ENCODE results near the gene SLC44A4.
A peak's percentile ranks its signal among the peaks of the same experiment; 100 is the strongest.

Gene SLC44A4

DNA sequence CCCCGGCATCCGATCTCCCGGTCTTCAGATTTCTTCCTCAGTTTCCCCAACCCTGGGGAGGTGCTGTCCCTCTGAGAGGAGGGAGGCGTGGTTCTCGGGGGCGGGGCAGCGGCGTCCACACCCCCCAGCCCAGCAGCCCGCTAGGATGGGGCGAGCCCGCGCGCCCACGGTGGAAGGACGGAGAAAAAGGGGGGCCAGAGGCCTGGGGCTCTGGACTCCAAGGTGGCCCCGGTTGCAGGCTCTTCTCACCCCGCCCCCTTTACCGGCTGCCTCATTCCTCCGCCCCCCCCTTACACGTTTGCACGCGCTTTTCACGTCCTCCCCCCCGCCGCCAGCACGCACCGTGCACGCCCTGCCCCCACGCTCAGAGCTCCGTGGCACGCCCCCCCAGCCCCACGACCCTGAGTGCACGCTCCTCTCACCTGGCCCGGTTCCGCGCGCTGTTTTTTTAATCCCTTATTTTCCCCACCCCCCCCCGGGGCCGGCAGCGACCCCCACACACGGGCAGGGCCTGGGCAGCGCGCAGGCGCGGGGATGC lies 22.7 kb upstream of the SLC44A4 start:
- ATAC-seq (peak; percentile 6), DNase-seq (peak; percentile 71)

DNA sequence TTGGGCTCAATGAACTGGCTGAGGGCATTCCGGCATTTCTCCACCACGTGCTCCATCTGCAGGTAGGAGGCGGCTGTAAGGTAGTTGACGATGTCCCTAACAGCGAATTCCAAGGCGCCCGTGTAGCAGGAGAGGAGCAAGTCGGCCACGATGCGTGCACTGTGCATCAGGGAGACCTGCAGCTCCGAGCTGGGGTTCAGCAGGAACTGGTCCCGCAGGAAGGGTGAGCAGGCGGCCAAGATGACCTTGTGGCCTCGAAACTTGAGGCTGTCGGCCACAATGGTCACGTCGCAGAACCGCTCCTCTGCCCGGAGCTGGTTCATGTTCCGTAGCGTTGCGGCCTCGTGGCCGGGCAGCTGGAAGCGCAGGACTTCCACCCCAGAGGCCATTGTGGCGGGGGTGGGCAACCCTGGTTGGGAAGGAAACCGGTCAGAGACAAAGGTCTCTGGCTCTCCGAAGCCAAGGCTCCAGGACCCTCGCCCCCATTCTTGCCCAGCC lies 22.2 kb upstream of the SLC44A4 start:
- DNase-seq (no peak), ATAC-seq (no peak)

DNA sequence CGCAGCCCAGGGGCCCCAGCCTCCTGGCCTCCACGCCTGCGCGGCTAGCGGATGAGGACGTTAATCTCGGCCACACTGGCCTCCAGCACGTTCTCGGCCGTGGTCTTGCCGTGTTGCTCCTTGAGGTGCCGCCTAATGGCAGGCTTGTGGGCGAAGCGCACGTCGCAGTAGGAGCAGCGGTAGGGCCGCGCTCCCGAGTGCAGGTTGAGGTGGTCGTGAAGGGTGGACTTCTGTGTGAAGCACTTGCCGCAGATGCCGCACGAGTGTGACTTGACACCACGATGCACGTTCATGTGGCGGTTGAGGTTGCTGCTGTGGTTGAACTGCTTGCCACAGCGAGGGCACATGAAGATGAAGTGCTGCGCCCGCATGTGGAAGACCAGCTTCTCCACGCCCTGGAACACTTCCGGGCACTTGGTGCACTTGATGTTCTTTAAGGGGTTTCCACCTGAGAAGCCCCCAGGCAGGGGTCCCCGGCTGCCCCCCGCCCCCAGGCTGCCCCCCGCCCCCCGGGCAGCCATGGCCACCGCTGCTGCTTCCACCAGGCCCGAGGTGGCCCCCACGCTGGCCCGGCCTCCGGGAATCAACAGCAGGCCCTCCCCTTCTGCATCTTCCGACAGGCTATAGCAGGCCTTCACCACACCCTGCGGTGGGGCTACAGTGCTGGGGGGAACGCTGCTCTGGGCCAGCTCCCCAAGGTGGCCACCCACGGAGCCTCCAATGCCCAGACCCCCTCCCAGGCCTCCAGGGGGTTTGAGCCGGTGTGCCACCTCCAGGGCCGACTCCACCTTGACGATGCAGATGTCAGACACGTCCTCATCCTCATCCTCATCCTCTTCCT lies 21.3 kb upstream of the SLC44A4 start:
- ATAC-seq (no peak), DNase-seq (peak; percentile 25)

DNA sequence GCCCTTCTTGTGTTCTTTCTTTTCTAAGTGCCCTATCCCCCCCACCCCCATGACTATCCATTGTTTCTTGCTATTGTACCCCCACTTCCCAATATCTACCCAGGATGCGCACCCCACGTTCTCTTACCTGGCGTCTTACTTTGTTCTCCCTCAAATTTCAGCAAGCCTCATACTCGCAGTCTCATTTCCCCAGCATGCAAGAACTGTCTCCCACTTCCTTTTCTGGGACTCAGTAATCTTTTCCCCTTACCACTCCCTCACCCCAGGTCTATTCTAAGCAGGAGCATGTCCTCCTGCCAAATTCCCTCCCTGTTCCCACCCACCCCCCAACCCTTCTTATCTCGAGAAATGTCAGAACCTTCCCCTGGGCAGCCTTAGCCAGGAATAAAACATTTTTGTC lies 20.4 kb upstream of the SLC44A4 start:
- ATAC-seq (no peak), DNase-seq (no peak)

DNA sequence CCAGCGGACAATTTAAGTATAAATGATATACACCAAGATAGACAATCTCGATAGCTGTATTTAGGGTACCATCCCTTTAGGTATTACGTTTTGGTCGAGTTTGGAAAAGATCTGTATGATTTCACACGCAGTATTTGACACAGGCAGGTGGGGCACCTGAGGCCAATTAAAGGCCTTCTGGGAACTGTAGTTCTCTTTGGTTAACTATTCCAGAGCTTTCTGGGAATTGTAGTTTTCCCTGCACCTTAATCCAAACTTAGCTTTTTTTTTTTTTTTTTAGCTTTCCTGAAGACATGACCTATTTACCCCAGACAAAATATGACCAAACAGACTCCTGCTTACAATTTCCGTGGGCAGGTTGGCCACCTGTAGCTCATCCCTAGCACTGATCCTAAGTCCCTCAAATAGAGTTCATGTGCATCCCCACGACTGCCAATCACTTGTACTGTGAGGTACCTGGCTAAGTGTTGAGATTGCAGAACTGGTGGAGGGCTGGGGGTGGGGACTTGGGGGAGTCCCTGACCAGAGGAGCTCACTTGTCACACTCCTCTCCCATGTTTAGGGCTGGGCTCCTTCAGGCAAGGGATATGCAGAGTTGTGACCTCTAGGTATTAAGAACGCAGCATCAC lies 19.7 kb upstream of the SLC44A4 start:
- DNase-seq (peak; percentile 22), ATAC-seq (peak; percentile 2)

DNA sequence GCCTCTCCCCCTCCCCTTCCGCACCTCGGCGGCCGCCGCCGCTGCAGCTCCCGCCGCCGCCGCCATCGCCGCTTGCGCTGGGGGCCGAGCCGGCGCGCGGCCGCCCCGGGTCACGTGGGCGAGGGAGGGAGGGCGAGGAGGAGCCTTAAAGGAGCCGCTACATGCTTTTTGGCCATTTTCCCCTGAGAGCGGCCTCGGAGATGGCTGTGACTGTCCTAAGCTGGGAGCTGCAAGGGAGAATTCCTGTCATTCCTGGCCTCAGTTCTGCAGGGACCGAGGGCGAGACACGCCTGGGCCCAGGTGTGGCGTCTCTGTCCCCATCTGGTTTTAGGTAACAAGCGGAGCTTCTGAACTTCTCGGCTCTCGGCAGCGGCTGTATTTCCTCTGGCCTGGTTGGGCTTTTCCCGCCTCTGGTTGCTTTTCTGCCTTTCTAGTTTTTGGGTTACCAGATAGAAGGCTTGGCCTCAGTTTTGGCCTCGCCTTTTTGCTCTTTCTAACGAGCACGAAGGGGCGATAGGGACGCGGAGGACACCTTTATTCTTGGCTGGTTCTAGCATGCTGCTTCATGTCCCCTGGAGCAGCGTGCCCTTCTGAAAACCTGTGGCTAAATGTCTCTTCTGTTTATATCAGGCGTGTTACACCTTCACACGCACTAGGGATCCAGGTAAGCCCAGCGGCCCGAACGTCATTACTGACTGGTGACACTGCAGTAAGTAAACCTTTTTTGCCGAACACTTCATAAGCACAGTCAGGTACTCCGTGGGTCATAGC lies 19.0 kb upstream of the SLC44A4 start, which contains the start of gene EHMT2:
Gene EHMT2, minus strand, starts transcription at position 87 of the 771 bp plus-strand sequence. Its CDS starts 21 bp downstream, at position 66.
- DNase-seq (peak; percentile 90), ATAC-seq (peak; percentile 57)

DNA sequence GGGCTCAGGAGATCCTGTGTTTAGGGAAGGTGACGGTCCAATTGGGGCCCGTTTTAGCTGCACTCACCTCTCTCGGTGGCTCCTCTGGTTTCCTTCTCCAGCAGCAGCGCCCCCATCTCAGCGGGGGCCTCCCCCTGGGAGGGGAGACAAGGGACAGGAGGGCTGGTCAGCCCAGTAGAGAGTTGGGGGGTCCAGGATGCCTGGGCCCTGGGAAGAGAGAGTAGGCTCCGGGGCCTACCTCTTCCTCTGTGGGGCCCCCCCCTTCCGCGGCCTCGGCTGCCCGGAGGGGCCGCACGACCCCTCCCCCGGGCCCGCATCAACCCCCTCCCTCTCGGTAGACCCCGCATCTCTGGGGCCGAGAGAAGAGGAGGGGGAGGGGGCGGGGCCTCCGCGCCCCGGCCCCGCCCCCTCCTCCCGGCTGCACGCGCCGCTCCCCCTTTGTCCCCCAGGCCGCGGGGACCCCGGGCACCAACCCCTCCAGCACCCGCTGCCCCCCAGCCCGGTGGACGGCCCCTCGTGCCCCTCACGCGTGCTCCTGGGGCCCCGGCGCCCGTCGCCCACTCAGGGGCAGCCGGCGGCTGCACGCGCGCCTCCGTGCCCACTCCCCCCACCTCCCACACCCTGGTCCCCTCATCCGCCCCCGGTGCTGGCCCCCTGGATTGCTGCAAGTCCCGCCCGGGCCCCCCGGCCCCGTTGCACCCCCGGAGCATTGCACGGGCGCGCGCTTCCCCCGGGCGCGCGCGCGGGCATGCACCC lies 18.2 kb upstream of the SLC44A4 start:
- DNase-seq (peak; percentile 32), ATAC-seq (no peak)

DNA sequence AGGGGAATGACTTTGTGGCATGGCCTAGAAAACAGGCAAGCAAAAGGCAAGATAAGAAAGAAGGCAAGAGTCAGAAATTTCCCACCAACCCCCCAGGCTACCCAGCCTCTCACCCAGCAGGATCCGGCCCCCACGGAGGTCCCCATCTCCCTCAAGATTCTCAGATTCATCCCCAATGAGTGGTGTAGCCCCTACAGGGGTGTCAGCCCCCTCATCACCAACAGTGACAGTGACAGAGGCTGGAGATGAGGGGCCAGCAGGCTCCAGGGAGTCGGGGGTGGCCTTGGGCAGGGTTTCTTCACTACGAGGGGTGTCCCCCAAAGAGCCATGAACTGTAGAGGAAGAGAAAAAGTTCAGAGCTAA lies 17.7 kb upstream of the SLC44A4 start:
- no peak for ATAC-seq
- no peak for DNase-seq

DNA sequence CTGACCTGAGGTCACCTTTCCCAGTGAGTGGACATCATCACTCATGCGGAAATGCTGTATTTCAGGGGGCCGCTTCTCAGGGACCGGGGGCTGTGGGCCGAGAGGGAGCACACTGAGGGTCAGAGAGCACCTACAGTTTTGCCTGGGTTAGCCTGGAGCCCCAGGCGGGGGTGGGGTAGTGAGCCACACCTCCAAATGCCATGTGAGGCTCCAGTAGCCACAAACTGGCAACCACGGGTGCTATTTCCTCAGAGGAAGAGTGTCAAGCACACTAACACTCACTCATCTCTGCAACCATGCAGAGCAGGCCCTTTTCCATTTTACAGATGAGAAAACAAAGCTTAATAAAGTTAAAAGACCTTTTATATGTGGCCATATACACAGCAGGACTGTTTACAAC lies 14.0 kb upstream of the SLC44A4 start:
- DNase-seq: no peak
- ATAC-seq: no peak

DNA sequence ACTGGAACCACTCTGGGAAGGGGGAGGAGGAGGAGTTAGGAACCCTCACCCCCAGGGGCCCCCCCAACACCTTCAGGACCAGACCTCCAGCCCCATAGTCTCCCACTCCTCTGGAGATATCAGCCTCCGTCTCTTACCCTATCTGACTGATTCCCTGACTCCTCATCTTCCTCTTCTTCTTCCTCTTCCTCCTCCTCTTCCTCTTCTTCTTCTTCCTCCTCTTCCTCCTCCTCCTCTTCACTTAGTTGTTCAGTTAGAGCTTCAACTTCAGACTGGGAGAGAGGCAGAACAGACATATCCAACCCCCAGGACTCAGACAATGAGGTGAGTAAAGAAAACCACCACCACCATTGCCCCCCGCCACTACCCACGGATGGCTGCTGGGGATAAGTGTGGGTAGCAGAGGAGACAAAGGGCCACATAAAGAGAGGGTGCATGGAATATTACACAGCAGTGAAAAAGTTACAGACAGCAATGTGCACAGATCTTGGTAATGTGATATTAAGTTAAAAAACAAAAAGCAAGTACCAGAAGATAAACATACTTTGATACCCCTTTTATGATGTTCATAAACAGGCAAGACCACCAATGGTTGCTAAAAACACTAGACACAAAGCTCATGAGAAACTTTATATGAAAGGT lies 10.7 kb upstream of the SLC44A4 start:
- no peak for DNase-seq
- no peak for ATAC-seq

DNA sequence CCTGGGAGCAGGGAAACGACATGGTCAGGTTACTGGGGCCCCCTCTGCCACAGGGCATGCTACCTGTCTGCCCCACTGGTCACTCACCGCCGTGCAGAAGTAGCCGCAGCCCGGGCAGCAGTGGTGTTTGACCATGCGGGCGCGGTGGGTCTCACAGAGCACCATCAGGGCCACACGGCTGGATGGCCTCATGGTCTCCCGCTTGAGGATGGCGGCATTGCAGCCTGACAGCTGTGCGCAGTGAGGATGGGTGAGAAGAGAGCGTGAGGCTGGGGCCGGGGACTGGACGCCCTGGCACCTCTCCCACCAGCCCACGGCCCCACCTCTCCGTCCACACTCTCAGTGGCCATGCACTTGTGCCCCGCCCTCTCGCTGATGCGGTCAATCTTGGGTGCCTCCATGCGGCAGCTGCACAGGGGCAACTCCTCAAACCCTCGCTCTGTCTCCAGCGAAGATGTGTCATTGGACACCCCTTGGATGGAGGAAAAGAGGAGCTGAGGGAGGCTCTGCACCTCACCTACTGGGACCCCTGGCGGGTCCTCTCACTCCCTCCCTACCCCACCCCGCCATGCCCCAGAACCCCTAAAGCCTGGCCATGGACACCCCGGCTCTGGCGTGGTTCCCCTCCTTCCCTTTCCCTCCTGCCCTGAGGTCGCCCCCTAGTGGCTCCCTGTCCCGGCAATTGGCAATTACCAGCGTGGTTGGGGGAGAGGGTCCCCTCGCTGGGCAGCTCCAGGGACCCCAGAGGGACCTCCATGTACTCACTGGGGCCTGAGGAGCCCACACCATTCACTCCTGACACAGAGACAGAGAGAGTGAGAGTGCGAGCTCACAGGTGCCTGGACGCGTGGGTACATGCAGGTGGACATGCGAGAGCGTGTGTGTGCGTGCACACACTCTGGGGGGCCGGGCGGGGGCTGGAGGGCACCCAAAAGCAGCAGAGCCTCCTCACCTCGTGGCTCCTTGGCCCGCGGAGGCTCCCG lies 9.8 kb upstream of the SLC44A4 start:
- no peak for ATAC-seq
- DNase-seq: peak; percentile 78

DNA sequence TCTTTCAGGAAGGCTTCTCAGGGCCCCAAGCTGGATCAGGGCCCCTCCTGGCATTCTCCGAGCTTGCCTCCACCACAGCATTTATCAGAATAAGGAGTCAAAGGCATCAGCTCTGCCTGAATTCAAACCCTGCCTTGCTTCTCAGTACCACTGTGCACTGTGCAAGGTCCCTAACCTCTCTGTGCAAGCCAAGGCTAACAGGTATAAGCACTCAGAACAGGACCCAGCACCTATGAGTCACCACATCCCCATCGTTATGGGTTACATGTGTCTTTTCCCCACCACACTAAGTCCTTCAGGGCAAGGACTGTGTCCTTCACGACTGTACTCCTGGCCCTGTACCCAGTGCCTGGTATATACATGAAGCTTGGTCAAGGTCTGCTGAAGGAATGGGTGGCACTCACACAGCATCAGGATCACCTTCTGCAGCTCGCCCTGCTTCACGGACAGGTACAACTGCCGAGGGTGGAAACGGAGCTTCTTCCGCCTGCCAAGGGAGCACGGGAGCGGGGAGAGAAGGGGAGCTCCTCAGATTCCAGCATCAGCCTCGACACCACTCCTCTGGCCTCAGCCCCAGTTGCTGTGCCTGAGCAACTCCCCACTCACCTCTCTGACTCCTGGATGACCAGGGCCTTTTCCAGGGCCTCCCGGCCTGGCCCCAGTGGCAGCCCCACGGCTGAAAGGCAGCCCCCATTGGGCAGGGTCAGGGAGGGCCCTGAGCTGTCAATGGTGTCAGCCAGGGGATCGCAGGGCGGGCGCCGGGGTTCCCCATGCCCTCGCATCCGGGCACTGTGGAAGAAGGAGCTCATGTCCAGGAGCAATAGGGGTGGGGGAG lies 8.6 kb upstream of the SLC44A4 start:
- DNase-seq (no peak), ATAC-seq (no peak)

DNA sequence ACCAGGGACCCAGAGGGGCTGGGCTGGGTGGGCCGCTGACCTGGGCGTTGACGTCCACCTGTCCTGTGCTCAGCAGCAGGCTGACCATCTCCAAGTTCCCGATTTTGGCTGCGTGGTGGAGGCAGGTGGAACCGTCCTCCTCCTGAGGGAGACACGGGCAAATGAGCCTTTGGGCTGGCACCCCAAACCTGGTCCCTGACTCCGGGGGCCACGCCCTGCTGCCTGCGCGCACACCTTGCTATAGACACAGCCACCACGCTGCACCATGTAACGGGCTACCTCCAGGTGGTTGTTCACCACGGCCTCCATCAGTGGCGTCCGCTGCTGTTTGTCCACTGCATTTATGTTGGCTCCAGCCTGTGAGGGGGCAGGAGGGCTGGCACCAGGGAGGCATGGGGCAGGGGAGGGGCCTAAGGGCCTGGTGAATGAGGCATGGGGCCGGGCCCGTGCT lies 7.8 kb upstream of the SLC44A4 start:
- DNase-seq (no peak), ATAC-seq (no peak)

DNA sequence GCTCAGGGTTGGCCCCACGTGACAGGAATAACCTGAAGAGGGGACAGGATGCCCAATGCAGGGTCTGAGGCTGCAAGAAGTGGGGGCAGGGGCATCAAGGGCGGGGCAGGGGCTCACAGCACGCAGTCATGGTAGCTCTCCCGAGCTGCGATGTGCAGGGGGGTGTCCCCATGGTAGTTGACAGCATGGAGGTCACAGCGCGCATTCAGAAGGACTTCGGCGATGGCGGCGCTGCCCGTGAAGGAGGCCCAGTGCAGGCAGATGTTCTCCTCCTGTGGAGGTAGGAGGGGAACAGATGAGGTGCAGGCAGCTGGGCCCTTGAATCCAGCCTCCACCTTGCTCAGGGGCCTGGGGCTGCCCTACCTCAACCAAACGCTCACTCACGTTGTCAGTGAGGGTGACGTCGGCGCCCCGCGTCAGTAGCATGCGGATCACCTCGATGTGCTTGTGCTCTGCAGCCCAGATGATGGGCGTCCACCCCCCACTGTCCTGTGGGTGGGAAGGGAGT lies 5.8 kb upstream of the SLC44A4 start:
- no peak for ATAC-seq
- no peak for DNase-seq

DNA sequence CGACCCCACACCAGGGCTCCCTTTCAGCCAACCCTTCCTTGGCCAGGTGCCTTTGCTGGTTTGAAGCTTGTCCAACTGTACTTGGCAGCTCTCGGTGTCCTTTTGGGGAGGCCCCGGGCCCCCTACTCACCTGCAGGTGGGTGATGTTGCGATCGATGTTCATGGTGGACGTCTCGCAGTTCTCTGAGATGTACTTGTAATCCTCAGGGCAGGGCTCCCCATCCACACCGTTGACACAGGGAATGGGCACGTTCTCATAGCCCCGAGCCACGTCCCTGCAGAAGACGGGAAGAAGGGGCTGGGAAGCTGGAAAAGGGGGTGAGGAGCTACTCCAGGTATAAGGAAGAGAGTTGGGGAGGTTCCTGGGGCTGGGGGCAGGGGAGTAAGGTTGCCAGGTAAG lies 4.9 kb upstream of the SLC44A4 start:
- ATAC-seq: no peak
- no peak for DNase-seq

DNA sequence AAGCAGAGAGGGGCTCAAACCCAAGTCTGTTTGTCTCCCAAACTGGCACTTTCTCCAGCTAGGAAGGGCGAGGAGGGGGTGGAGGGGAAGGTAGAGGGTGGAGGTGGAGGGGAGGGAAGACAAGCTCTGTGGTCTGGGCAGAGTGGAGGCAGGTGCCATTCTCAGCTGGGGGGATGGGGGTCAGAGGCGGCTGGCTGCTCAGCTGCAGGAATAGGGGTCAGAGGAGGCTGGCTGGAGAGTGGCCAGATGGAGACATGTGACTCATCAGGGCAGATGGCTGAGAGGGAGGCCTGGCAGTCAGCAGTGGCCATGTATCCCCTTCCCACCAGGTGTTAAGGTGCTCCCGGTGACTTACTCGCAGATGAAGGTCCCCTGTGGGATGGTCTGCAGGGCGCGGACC lies 3.5 kb upstream of the SLC44A4 start:
- ATAC-seq: no peak
- no peak for DNase-seq

DNA sequence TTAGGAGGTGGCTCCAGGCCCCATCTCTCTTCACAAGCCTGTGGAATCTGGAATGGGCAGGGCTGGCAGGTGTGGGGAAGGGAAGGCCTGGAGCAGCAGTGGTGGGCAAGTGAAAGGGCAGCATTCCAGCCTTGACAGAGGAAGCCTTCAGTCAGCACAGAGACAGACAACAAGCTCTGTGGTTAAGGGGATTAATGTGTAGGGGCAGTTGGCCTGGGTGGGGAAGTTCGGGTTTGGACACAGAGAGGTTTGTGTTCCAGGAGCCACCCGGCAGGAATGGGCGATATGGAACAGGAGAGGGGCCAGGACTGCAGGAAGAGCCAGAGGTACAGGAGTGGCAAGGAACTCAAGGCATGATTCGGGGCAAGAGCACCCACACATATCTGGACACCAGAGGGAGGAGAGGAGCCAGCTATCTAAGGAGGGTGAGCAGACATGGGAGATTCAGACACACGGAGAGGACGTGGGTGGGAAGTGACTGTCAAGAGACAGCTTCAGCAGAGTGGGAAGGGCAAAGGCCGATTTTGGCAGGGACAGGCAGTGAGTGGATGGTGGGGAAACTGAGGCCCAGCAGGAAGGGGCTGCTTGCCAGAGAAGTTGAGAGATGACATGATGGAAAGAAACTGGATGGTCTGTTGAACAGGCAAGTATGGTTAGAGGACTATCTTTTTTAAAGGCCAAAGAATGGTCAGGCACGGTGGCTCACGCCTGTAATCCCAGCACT lies 2.5 kb upstream of the SLC44A4 start:
- ATAC-seq: no peak
- no peak for DNase-seq

DNA sequence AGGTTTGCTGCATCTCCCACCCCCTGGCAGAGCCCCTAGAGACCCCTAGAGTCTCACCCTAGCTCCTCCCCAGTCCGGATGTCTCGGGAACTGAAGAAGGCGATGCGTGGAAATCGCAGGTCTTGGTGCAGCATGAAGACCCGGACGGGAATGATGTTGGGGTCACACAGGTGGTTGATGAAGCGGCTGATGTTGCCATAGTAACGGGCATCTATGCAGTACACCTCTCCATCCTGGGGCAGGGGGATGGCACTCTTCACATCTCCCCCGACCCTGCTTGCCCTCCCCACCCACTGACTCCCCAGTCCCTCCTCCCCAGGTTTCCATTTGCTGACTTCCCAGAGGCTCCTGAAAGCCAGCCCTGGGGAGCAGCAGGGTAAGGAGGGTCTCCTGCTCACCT lies 1.8 kb upstream of the SLC44A4 start:
- DNase-seq (no peak), ATAC-seq (no peak)
